Astrocyte (in vitro differentiated cells and primary cell): ENCODE measurements around the gene DLG1. TPM values are rescaled to one million over a fixed set of nuclear protein-coding genes. Genes with fewer than 3 reads are reported as not detected.

ENCODE experiments used
- DNase-seq: peaks from one replicate; pipeline ENCODE4 v3.0.0-alpha.2; 2010; ENCODE audit warnings: low read depth
- FAIRE-seq: peaks from 2 replicates; lab custom pipeline; 2011; peaks lifted over from hg19 to GRCh38; lab: Jason Lieb, UNC
- H2AFZ ChIP-seq: 2 replicates; pipeline ENCODE4 v1.6.0; 2012; ENCODE audit warnings: low read depth, low read length, inconsistent platforms
- H3K27ac ChIP-seq: 2 replicates; pipeline ENCODE4 v1.5.1; 2011; ENCODE audit warnings: low read depth, low read length, inconsistent platforms
- H3K27me3 ChIP-seq: 2 replicates; pipeline ENCODE4 v1.6.0; 2011; ENCODE audit warnings: low read length, inconsistent platforms; ENCODE audit not compliant: insufficient read depth
- H3K36me3 ChIP-seq: 2 replicates; pipeline ENCODE4 v1.5.1; 2011; ENCODE audit warnings: low read length, inconsistent platforms; ENCODE audit not compliant: insufficient read depth
- H3K4me1 ChIP-seq: 2 replicates; pipeline ENCODE4 v1.5.1; 2011; ENCODE audit warnings: low read length, inconsistent platforms; ENCODE audit not compliant: insufficient read depth
- H3K4me2 ChIP-seq: 2 replicates; pipeline ENCODE4 v1.6.0; 2012; ENCODE audit warnings: low read length, inconsistent platforms
- H3K4me3 ChIP-seq: 2 replicates; pipeline ENCODE4 v1.5.1; 2011; ENCODE audit warnings: low read depth, mild to moderate bottlenecking, low read length, inconsistent platforms; ENCODE audit not compliant: insufficient read depth
- H3K79me2 ChIP-seq: 2 replicates; pipeline ENCODE4 v1.6.0; 2012; ENCODE audit warnings: mild to moderate bottlenecking, low read length, inconsistent platforms; ENCODE audit not compliant: insufficient read depth
- H3K9ac ChIP-seq: 2 replicates; pipeline ENCODE4 v1.6.0; 2012; ENCODE audit warnings: mild to moderate bottlenecking, low read length, inconsistent platforms
- H3K9me3 ChIP-seq: 2 replicates; pipeline ENCODE4 v1.5.1; 2012; ENCODE audit warnings: low read depth, mild to moderate bottlenecking, low read length, inconsistent platforms; ENCODE audit not compliant: insufficient read depth
- H4K20me1 ChIP-seq: 2 replicates; pipeline ENCODE4 v1.6.0; 2012; ENCODE audit warnings: low read length, inconsistent platforms; ENCODE audit not compliant: insufficient read depth
- H3K27ac Mint-ChIP-seq: one replicate; pipeline ENCODE4 v1.8.0; 2021; ENCODE audit warnings: mild to moderate bottlenecking, mixed read lengths; ENCODE audit not compliant: unreplicated experiment
- H3K27me3 Mint-ChIP-seq: one replicate; pipeline ENCODE4 v1.8.0; 2021; ENCODE audit warnings: low read depth, mixed read lengths; ENCODE audit not compliant: unreplicated experiment
- H3K36me3 Mint-ChIP-seq: one replicate; pipeline ENCODE4 v1.8.0; 2021; ENCODE audit warnings: low read depth, mixed read lengths; ENCODE audit not compliant: unreplicated experiment
- H3K4me1 Mint-ChIP-seq: one replicate; pipeline ENCODE4 v1.8.0; 2021; ENCODE audit warnings: low read depth, mixed read lengths; ENCODE audit not compliant: unreplicated experiment
- H3K4me3 Mint-ChIP-seq: one replicate; pipeline ENCODE4 v1.8.0; 2021; ENCODE audit warnings: mild to moderate bottlenecking, moderate library complexity, mixed read lengths; ENCODE audit not compliant: unreplicated experiment
- H3K9me3 Mint-ChIP-seq: one replicate; pipeline ENCODE4 v1.8.0; 2021; ENCODE audit warnings: mild to moderate bottlenecking, mixed read lengths; ENCODE audit not compliant: unreplicated experiment
- CTCF ChIP-seq: IDR thresholded peaks from 2 replicates; pipeline ENCODE4 v1.5.1; 2011; ENCODE audit warnings: low read depth, mild to moderate bottlenecking, inconsistent platforms, low read length, moderate library complexity; ENCODE audit not compliant: insufficient read depth
- EZH2 ChIP-seq: IDR thresholded peaks from 2 replicates; pipeline ENCODE4 v1.6.1; 2012; ENCODE audit warnings: mild to moderate bottlenecking, low read length, inconsistent platforms; ENCODE audit not compliant: insufficient read depth
- total RNA-seq: library from RNA; stranded (reverse); gene quantifications from 2 replicates; pipeline ENCODE4 v1.2.1, GENCODE V29; 2021

Gene DLG1
- total RNA-seq, 1 donor from 2014 or later, result 210 TPM

GRCh38 chr3:197344582-197345318 lies 46.3 kb upstream of the DLG1 start:
- peaks cover 10% of the 10 kb centered on the region for H3K4me1 Mint-ChIP-seq
- H3K36me3 Mint-ChIP-seq, result peaks cover 3% of the 10 kb centered on the region
- no peak overlapping the region for H3K4me2 ChIP-seq
- no peak overlapping the region for H2AFZ ChIP-seq
- H3K4me3 Mint-ChIP-seq, result no peak overlapping the region
- peaks cover 6% of the 10 kb centered on the region for H3K27me3 Mint-ChIP-seq
- H4K20me1 ChIP-seq, result no peaks in the 10 kb centered on the region
- H3K4me1 ChIP-seq, result peaks cover 5% of the 10 kb centered on the region
- DNase-seq (no peak), FAIRE-seq (no peak)
- no peaks in the 10 kb centered on the region for H3K79me2 ChIP-seq
- H3K9me3 ChIP-seq, result no peaks in the 10 kb centered on the region
- no peak overlapping the region for H3K27ac Mint-ChIP-seq
- H3K4me3 ChIP-seq, result no peak overlapping the region
- no peak for TF ChIP-seq CTCF
- TF ChIP-seq EZH2, result no peak
- H3K9me3 Mint-ChIP-seq, result no peaks in the 10 kb centered on the region
- H3K36me3 ChIP-seq, result no peaks in the 10 kb centered on the region
- H3K9ac ChIP-seq, result no peak overlapping the region
- no peak overlapping the region for H3K27ac ChIP-seq
- no peaks in the 10 kb centered on the region for H3K27me3 ChIP-seq

GRCh38 chr3:197343656-197344408 lies 45.4 kb upstream of the DLG1 start:
- peaks cover 4% of the 10 kb centered on the region for H3K4me1 ChIP-seq
- FAIRE-seq (no peak), DNase-seq (no peak)
- no peaks in the 10 kb centered on the region for H3K9me3 Mint-ChIP-seq
- no peak overlapping the region for H3K27ac Mint-ChIP-seq
- no peaks in the 10 kb centered on the region for H3K79me2 ChIP-seq
- no peak overlapping the region for H3K27ac ChIP-seq
- H3K4me1 Mint-ChIP-seq, result peaks cover 11% of the 10 kb centered on the region
- TF ChIP-seq EZH2 (no peak), CTCF (no peak)
- no peaks in the 10 kb centered on the region for H3K27me3 ChIP-seq
- H3K36me3 Mint-ChIP-seq, result peaks cover 3% of the 10 kb centered on the region
- no peaks in the 10 kb centered on the region for H3K9me3 ChIP-seq
- H3K27me3 Mint-ChIP-seq, result peaks cover 6% of the 10 kb centered on the region
- H3K4me2 ChIP-seq, result no peak overlapping the region
- no peak overlapping the region for H3K9ac ChIP-seq
- H3K4me3 ChIP-seq, result no peak overlapping the region
- no peak overlapping the region for H3K4me3 Mint-ChIP-seq
- no peak overlapping the region for H2AFZ ChIP-seq
- H3K36me3 ChIP-seq, result no peaks in the 10 kb centered on the region
- H4K20me1 ChIP-seq, result no peaks in the 10 kb centered on the region
